ENCODE results near the gene IL26.

The IL26 gene

DNA sequence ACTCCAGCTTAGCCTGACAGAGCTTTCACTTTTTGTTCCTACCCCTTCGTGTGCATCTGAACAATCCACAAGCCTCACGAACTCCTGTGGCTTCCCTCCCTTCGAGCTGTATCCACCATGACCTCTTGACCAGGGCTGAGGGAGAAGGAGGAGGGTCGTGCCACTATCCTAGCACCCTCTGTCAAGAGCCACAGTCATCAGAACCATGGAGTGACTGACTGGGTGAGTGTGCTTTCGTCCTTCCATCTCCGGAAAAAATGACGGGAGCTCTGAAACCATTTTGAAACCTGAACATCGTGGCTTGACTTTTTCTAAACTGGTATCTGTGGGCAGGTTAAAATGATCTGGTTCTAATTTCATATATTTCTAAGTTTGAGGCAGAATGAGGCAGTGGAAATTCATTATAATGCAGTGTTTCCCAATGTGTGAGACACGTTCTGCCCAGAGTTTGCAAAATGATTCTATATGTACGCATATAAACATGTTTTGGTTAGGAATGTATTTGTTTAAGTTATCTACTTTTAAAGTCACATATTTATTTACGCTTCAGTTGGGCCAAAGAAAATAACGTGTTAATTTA lies 27.0 kb downstream of the IL26 start:
- TF ChIP-seq, protein P1, sequence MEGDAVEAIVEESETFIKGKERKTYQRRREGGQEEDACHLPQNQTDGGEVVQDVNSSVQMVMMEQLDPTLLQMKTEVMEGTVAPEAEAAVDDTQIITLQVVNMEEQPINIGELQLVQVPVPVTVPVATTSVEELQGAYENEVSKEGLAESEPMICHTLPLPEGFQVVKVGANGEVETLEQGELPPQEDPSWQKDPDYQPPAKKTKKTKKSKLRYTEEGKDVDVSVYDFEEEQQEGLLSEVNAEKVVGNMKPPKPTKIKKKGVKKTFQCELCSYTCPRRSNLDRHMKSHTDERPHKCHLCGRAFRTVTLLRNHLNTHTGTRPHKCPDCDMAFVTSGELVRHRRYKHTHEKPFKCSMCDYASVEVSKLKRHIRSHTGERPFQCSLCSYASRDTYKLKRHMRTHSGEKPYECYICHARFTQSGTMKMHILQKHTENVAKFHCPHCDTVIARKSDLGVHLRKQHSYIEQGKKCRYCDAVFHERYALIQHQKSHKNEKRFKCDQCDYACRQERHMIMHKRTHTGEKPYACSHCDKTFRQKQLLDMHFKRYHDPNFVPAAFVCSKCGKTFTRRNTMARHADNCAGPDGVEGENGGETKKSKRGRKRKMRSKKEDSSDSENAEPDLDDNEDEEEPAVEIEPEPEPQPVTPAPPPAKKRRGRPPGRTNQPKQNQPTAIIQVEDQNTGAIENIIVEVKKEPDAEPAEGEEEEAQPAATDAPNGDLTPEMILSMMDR (IDR thresholded peaks at IDR 0.05; ENCODE audit: control insufficient read depth, extremely low read depth, insufficient read depth): no peak
- no peak overlapping the region for H3K4me3 ChIP-seq (ENCODE audit: low read depth, low read length)
- DNase-seq (ENCODE audit: low read depth): no peak

DNA sequence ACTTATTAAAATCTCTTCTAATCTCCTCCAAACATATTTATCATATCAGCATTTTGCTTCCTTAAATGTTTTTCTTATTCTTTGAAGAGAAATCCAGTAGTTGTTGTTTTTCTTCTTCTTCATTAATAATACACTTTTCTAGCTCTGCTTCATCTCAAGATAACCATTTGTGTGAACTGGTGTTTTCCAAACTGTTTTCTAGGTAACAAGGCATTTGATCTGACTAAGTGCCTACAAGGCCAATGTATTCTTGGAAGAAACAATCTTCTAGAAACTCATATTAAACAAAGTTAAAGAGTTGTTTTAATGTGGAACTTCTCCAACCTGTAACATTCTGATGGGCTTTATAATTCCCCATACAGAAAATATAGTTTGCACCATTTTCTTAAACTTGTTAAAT lies 35.3 kb downstream of the IL26 start:
- DNase-seq (ENCODE audit: low read depth): no peak
- TF ChIP-seq, protein P1 (IDR thresholded peaks at IDR 0.05; ENCODE audit: control insufficient read depth, extremely low read depth, insufficient read depth): no peak
- no peak overlapping the region for H3K4me3 ChIP-seq (ENCODE audit: low read depth, low read length)

DNA sequence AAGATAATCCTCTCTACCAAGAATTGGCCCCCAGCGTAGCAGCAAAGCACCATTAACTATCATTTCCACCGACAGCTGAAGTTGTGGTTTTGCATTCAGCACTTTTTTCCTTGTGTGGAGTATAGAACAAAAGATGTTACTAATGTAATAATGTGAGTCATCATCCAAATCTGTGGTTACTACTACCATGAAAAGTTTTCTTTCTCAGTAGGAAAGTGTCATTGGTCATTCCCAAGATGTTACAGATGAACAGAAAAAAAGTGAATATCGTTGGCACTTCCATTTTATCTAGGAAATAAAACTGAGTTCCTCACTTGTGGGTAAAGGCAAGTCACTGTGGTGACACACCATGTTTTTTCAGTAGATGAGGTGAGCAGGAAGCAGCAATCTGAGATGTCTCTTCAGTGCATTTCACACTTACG lies 35.8 kb downstream of the IL26 start:
- H3K4me3 ChIP-seq (ENCODE audit: low read depth, low read length): no peak overlapping the region
- DNase-seq (ENCODE audit: low read depth): no peak
- TF ChIP-seq, protein P1 (IDR thresholded peaks at IDR 0.05; ENCODE audit: control insufficient read depth, extremely low read depth, insufficient read depth): no peak

DNA sequence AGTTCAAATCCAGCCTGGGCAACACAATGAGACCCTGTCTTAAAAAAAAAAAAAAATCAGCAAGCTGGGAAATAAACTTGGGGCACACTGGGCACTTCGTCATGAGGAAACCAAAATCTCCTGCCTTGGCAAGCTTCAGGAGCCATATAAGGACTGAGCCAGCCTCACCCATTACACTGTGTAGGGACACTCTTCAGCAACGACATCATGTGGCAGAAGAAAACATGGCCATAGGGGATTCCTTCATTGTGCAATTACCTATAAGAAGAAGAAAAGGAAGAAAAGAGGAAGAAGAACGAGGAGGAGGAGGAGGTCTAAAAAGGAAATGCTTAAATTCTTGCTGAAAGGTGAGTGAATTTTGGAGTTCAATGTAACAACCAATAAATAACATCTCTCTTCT lies 40.0 kb downstream of the IL26 start:
- TF ChIP-seq, protein P1 (IDR thresholded peaks at IDR 0.05; ENCODE audit: control insufficient read depth, extremely low read depth, insufficient read depth): no peak
- H3K4me3 ChIP-seq (ENCODE audit: low read depth, low read length): no peak overlapping the region
- DNase-seq (ENCODE audit: low read depth): no peak

GRCh38 chr12:68180792-68181744 lies 44.5 kb downstream of the IL26 start:
- no peak for DNase-seq (ENCODE audit: low read depth)
- TF ChIP-seq, protein P1 (IDR thresholded peaks at IDR 0.05; ENCODE audit: control insufficient read depth, extremely low read depth, insufficient read depth): no peak
- no peak overlapping the region for H3K4me3 ChIP-seq (ENCODE audit: low read depth, low read length)

DNA sequence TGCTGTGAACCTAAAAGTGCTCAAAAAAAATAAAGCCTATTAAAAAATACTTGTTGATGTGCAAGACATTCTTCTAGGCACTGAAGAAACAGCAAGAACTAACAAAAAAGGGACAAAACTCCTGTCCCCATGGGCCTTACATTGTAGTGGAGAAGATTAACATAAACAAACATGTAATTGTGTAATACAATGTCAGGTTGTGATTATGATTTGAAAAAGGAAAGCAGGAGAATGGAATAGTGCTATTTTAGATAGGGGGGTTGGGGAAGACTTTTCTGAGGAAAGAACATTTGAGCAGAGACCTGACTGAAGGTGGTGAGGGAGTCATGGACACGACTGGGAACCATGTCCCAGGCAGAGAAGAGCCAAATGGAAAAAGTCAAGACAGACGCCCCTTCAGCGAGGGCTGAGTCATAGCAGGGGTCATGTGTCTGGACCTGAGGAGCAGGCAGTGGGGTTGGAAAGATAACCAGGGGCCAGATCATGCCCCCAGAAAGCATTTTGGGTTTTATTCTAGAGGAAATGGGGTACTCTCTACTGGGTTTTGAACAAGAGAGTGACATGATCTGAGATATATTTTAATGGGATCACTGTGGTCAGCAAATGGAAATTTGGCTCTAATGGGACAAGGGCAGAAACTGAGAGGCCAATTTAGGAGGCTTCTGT lies 46.7 kb downstream of the IL26 start:
- DNase-seq (ENCODE audit: low read depth): no peak
- TF ChIP-seq, protein P1 (IDR thresholded peaks at IDR 0.05; ENCODE audit: control insufficient read depth, extremely low read depth, insufficient read depth): no peak
- no peak overlapping the region for H3K4me3 ChIP-seq (ENCODE audit: low read depth, low read length)
